Activated T-cell treated with anti-CD3 and anti-CD28 coated beads, Interleukin-2, amount 50 U/mL, for 48 hours (primary cell): ENCODE results near the gene SF3B2.
"Not testable (repeated sequence)": the region's sequence is repeated elsewhere in the genome, so short reads cannot be mapped to it uniquely, and the experiment has no call there.

Source experiments
- DNase-seq, 2 experiments: peaks; one replicate each; pipeline ENCODE4 v3.0.0-alpha.2; 2020

SF3B2 gene, protein sequence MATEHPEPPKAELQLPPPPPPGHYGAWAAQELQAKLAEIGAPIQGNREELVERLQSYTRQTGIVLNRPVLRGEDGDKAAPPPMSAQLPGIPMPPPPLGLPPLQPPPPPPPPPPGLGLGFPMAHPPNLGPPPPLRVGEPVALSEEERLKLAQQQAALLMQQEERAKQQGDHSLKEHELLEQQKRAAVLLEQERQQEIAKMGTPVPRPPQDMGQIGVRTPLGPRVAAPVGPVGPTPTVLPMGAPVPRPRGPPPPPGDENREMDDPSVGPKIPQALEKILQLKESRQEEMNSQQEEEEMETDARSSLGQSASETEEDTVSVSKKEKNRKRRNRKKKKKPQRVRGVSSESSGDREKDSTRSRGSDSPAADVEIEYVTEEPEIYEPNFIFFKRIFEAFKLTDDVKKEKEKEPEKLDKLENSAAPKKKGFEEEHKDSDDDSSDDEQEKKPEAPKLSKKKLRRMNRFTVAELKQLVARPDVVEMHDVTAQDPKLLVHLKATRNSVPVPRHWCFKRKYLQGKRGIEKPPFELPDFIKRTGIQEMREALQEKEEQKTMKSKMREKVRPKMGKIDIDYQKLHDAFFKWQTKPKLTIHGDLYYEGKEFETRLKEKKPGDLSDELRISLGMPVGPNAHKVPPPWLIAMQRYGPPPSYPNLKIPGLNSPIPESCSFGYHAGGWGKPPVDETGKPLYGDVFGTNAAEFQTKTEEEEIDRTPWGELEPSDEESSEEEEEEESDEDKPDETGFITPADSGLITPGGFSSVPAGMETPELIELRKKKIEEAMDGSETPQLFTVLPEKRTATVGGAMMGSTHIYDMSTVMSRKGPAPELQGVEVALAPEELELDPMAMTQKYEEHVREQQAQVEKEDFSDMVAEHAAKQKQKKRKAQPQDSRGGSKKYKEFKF

DNA sequence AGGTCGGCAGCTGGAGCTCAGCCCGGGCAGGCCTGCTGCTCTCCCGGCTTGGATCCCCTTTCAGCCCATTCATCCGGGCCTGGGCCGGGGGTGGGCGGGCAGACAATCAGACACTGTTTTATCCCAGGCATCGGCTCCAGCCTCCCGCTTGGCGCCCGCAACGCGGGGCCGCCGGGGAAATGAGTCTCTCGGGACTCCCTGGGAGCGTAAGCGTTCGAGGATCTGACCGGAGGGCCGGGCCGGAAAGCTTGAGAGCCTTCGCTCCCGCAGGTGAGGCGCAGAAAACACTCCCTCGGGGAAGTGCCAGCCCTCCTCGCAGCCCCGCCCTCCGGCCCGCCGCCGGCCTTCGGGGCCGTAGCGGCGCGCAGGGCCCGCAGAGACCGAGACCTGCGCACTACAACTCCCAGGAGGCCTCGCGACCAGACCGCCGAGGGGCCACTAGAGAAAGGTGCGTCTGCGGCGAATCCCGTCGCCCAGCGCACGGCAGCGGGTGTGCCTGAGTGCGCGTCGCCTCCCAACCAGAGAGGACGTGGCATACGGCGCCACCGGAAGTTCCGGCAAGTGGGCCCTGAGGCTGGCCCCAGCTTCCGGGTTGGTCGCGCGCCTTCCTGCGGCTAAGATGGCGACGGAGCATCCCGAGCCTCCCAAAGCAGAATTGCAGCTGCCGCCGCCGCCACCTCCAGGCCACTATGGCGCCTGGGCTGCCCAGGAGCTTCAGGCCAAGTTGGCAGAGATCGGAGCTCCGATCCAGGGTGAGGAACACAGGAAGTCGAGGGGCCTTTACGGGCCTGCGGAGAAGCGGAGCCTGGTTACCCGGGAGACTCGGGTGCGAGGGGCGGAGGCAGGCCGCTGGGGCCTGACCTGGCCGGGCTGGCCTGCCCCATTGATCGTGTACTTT lies at the start of gene SF3B2:
Gene SF3B2, plus strand, starts transcription at position 599 of the 898 bp plus-strand sequence. Its CDS starts 21 bp downstream, at position 620.
- DNase-seq, result peak; percentile 97

DNA sequence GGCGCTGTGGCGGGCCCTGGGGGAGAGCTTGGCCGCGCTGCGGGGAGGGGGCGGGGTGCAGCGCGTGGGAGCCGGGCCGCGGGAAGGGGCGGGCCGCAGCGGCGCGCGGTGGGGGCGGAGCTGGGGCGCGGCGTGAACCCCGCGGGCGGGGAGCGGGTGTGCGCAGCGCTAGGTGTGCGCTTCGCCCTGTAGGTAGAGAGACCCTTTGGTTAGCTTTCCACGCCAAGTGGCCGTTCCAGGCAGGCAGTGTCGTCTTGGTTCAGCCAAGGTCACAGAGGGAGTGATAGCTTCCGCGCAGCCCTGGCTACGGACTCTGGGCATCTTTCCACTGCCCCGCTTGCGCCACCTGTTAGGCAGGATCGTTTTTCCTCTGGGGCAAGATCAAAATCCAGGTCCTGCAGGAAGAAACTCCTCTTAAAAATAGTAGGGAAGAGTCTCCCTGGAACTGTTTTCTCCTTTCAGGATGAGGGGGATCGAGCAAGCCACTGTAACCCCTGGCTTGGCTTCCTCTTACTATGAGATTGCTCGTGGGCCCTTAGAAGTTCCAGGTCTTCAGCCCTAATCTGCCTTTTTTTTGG lies 49.4 kb upstream of the SF3B2 start:
- no peak for DNase-seq

DNA sequence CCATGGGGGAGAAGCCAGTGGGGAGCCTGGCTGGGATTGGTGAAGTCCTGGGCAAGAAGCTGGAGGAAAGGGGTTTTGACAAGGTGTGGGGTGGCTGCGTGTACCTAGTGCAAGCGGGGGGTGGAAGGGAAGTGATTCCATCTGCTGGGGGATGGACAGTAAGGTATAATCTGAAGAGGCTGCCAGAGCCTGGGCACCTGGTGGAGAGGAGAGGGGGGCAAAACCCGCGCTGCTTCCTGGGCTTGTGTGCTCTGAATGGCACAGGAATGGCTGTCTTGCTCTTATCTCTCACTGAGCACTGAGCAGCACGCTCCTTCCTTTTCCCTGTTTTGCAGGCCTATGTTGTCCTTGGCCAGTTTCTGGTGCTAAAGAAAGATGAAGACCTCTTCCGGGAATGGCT lies 48.9 kb upstream of the SF3B2 start:
- DNase-seq, result no peak

DNA sequence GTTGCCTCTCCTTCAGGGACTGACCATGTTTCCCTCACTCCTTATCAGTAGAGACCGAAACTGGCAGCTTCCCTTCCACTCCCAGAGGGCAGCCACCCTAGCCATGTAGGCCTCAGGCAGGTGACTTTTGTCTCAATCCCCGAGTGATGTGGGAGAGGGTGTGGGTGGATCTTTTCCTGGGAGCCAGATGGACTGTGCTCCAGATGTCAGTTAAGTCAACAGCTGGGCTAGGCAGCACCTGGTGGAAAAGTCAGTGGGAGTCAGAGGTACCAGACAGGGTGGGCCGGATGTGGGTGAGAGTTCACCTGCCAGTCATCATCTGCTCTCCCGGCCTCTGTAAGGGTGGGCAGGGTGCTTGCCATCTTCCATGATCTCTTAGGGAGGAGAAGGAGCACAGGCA lies 48.0 kb upstream of the SF3B2 start:
- no peak for DNase-seq

DNA sequence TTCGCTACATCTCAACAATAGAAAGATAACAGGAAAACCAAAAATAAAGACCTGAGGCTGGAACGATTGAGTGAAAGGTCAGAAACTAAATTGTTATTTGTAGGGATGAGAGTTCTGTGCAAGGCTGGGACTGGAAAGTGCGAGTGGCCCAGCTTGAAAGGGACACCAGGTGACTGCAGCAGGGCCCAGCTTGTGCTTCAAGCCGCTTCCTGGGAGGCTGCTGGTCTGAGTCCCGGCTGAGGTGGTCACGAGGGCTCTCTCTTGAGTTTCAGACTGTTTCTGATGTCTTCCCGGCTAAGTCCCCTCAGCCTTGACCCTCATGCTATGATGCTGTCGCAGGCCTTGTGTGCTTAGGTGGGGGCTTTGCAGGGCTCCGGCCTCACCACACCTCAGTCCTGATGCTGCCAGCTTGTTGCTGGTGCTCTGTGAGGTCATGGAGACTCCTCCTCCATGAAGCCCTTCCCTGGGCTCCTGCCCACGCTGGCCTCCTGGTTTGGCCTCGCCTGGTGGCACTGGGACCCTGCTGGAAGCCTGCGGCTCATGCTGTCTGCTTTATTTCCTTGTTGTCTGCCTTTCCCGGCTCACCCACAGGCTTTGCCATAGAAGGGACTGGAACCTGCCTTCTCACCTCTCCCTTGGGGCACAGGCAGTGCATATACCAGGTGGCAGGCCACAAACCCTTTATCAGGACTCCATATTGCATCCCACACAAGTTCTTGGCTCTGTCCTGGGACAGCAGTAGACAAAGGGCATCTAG lies 45.9 kb upstream of the SF3B2 start:
- no peak for DNase-seq

DNA sequence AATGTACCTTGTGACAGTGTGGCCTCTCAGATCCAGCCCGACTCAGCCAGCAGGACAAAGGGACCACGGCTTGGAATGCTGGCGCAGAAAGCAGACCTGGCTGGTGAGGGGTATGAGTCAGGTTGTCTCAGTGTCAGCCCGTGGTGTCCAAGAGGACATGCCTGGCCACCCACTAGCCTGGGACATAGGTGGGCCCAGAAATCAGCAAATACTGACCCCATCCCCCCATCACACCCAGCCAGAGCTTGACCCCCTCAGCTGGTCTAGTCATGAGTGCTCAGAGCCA lies 45.3 kb upstream of the SF3B2 start:
- no peak for DNase-seq

DNA sequence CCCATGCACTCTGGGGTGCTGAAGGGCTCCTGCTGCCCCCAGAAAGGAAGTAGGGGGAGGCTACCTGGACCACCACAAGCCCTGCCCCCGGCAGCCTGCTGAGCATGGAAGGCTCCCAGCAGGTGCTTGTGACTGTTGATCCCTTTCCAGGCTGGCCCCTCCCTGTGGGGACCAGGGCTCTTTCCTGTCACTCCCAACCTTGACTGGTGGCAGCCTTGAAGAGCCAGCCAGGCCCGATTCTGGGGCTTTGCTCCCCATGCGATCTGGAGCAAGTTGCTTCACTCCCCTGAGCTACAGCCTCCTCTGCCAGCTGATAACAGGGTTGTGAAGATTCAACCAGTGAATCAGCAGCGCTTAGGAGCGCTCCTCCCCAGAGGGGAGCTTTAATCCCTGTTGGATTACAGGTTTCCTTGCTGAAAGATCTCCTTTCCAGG lies 44.9 kb upstream of the SF3B2 start:
- no peak for DNase-seq

DNA sequence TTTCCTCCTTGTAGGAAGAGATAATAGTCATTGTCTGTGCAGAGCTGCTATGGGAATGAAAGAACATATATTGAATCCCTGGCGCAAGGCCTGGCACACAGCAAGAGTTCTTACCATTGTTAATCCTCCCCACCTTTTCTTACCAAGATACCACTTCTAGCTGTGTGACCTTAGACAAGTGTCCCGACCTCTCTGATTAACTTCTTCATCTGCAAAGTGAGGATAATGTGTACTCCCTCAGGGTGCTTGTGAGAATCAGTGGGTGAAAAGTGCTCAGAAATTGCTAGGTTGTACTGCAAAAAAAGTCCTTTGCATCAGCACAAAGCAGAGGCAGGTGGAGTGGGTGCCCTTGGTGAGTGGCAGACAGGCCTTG lies 44.1 kb upstream of the SF3B2 start:
- no peak for DNase-seq

DNA sequence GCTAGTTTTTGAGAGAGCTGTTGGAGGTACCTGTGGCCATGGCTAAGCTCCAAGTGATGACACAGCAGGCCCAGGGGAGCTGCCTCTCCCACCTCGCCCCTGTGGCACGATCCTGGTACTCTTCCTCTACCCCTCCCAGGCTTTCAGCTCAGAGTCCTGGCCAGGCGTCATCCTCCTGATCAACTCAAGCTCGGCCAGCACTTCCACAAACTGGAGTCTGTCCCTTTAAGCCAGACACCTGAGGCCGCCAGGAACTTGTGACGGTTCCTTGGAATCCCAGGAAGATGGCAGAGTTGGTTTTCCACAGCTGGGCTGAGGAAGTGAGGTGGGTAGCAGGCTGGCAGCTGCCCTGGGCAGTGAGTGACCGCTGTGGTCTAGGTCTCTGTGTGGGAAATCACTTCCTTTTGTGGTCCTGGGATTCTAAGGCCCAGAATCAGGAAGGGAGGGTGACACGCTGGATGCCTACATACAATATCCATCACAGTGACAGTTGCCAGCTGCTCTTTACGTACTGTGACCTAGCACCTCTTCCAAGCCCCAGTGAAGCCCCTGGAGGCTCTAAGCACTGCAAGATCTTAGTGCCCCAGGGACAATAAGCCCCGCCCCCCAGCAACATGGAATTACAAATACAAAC lies 43.6 kb upstream of the SF3B2 start:
- no peak for DNase-seq

DNA sequence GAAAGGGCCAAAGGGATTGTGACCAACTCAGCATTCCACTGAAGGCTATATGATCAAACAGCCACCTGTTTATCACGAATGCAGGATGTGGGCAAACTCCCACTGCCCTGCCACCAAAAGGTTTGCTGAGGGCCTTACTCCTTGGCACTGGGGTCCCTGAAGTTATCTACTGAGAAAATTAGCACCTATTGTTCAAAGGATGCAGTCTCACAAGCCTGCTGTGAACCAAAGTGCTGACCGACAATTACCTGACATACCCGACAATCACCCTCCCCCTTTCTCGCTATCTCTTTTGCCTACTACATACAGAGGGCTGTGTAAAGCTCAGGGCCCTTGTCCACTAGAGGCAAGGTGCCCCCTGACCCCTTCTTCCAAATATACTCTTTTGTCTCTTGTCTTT lies 42.1 kb upstream of the SF3B2 start:
- not testable (repeated sequence) for DNase-seq

DNA sequence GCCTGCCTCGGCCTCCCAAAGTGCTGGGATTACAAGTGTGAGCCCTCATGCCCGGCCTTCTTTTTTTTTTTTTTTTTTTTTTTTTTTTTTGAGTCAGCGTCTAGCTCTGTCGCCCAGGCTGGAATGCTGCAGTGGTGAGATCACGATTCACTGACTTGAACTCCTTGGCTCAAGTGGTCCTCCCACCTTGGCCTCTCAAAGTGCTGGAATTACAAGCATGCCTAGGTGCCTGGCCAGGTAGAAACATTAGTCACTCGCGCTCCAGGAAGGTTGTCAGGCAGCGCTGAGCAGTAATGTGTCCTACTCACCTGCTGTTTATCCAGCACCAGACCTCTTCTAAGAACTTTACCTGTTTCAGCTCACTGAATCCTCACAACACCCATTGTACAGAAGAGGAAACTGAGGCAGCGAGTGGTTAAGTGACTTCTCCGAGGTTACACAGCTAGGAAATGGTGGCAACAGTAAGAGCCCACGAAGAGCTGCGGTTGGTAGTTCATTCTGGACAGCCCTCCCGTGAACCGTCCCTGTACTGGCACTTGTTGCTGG lies 40.9 kb upstream of the SF3B2 start:
- DNase-seq, result no peak

DNA sequence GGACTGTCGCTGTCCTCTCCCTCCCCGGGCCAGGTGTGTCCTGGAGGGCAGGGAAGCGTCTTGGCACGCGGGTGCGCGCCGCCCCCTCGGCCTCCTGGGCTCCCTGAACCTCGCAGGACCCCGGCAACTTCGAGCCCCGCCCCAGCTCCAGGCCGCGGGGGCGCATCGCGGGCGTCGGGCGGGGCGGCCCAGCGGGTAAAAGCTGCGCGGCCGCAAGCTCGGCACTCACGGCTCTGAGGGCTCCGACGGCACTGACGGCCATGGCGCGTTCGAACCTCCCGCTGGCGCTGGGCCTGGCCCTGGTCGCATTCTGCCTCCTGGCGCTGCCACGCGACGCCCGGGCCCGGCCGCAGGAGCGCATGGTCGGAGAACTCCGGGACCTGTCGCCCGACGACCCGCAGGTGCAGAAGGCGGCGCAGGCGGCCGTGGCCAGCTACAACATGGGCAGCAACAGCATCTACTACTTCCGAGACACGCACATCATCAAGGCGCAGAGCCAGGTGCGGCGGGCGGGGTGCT lies 40.3 kb upstream of the SF3B2 start, which contains the start of gene CST6:
Gene CST6, plus strand, starts transcription at position 224 of the 519 bp plus-strand sequence. Its CDS starts 37 bp downstream, at position 261.
- no peak for DNase-seq

DNA sequence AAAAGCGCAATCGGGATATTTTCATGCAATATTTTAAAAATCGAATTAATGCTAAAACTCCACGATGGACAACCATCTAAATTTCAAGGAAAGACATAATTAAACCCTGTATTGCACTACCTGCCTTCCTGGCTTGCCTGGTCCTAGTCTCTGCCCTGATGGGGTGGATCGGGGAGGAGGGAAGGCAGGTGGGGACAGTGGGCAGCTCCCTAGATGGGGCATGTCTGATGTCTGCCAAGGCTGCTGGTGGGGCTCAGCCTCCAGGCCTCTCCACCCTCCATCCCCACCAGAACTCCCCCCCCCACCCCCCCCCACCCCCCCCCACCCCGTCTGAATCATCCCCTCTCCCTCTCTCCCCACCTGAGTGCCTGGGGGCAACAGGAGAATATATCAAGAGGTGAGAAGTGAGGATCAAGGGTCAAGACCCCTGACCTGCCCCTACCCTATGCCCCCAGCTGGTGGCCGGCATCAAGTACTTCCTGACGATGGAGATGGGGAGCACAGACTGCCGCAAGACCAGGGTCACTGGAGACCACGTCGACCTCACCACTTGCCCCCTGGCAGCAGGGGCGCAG lies 39.7 kb upstream of the SF3B2 start:
- DNase-seq, result no peak

DNA sequence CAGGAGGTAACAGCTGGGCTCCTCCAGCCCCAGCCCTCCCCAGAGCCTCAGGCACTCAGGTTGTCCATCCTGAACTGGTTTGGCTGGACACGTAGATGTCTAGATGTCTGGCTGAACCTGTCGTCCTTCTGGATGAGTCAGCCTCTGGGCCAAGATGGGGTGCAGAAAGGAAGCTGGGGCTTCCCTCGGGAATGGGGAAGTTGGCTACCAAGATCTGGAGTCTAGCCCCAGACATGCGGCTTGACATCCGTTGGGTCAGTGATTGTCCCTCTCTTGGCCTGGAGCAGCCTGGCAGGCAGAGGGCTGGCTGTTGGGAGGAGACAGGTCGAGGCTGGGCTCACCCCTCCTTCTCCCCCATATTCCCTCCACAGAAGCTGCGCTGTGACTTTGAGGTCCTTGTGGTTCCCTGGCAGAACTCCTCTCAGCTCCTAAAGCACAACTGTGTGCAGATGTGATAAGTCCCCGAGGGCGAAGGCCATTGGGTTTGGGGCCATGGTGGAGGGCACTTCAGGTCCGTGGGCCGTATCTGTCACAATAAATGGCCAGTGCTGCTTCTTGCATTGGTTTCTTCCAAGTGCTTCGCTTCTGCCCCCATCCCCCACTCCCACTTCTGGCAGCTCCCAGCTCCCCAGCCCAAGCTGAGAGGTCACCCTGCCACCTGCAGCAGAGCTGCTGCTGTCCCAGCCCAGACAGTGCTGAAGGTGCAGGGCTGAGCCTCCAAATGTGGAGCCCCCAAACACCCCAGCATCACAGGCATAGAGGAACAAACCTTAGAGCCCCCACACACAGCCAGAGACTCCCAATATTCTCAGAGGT lies 39.0 kb upstream of the SF3B2 start:
- no peak for DNase-seq

DNA sequence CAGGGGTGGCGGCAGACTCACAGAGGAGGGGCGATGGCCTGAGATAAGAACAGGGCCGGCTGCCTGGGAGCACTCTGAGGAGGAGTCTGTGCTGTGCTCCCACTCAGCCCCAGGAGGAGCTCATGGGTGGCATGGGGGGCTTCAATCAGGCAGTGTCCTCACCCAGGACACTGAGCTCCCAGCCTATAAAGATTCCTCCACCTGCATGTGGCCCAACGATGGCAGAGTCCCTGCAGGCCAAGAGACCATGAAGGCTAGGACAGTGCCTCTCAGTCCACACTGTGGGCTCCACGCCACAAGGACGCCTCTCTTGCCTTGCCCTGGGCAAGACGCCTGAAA lies 38.4 kb upstream of the SF3B2 start:
- DNase-seq, result no peak

DNA sequence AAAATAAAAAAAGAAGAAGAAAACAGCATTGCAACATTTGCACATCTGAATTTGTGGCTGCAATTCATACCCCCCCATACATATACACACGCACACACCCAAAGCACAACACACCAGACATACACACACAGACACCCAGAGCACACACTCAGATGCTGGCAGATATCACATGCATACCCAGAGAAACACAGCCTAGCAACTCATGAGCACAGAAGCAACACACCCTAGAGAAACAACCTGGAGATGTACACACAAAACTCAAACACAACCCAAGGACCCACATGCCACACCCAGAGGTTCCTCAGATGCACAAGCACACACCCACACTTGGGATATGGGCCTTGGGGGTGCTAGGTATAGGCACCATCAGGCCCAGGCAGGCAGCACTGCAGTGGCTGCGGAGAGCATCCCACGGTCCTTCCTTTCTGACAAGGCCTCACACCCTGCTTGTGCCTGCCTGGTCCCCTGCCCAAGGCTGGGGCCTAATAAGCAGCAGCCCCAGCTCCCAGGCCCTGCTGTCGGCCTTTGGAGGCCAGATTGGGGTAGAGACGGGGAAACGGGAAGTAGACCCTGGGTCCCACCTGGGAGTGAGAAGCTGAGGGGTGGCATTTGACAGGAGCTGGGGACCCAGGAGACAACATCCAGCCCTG lies 37.2 kb upstream of the SF3B2 start:
- no peak for DNase-seq

DNA sequence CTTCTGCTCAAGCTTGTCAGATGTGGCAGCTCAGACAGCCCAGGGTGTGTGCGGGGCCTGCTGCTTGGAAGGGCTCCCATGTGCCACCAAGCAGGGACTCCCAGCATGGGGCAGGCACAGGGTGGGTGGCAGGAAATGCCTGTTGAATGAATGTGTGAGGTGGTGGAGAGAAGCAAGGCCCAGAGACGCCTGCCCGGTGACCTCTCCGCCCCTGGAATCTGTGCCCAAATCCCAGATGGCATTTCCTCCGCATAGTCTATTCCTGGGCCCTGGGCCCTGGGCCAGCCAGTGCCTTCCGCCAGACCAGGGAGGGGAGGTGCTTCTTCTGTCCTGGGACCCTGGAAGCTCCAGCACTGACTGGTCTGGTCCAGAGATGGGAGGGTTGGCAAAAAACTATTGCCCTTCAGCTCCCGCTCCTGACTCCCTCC lies 36.7 kb upstream of the SF3B2 start:
- no peak for DNase-seq

DNA sequence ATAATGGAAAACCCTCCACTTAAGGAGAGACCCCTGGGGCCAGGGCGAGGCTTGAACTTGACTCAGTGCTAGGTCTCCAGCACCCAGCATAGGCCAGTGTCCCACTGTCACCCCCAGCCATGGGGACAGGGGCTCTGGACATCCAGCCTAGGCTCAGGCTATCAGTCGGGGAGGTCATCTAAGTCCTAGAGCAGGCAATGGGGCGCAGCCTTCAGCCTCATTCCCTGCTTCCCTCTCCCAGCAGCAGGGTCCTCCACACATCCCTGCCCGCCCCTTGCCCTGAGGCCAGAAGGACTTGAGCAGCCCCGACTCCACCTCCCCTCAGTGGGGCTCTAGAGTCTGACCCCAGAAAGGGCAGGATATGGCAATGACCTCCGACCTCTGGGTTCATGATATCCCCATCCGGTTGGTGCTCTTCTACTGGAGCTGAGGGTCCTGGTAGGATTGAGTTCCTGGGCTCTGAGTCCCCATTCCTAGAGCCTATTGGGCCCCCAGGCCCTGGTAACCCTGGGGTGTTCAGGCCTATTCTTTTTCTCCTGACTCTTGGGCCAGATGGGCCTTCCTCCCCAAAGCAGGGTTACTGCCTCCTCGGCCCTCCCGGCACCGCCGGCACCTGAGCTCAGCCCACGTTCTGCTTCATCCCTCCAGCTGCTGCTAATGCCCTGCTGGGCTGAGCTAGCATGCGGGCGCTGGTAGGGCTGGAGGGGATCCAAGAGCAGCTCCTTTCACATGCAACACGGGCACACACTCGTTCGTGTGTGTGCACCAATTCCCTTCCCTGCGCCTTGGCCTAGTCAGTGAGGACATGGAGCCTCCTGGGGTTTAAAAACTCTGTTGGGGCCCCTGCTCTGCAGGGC lies 36.0 kb upstream of the SF3B2 start:
- no peak for DNase-seq
